Upper lobe of right lung (tissue), 1 donor: ENCODE results near the gene OR52E4. TPM values are rescaled to one million over a fixed set of nuclear protein-coding genes. Genes with fewer than 3 reads are reported as not detected.

Source experiments
- ATAC-seq: fragments of 200-7000 bp; cut with Tn5 transposase; one replicate; pipeline ENCODE4 v1.9.1; 2020; ENCODE audit warnings: mild to moderate bottlenecking, moderate library complexity
- DNase-seq: peaks from one replicate; pipeline ENCODE4 v3.0.0-alpha.2; 2020
- H3K27ac ChIP-seq: fragments of 200-600 bp; one replicate; pipeline ENCODE4 v1.8.0; 2022
- H3K27me3 ChIP-seq: fragments of 200-600 bp; one replicate; pipeline ENCODE4 v1.8.0; 2022; ENCODE audit warnings: mild to moderate bottlenecking
- H3K36me3 ChIP-seq: fragments of 200-600 bp; one replicate; pipeline ENCODE4 v1.8.0; 2022
- H3K4me1 ChIP-seq: fragments of 200-600 bp; one replicate; pipeline ENCODE4 v1.8.0; 2022
- H3K4me3 ChIP-seq: fragments of 200-600 bp; one replicate; pipeline ENCODE4 v1.8.0; 2022; ENCODE audit warnings: mild to moderate bottlenecking
- H3K9me3 ChIP-seq: fragments of 200-600 bp; one replicate; pipeline ENCODE4 v1.8.0; 2022
- CTCF ChIP-seq: fragments of 200-600 bp; IDR thresholded peaks from one replicate; pipeline ENCODE4 v1.8.0; 2022; ENCODE audit warnings: antibody characterized with exemption
- intact Hi-C: fragments of 100-400 bp; cut with DNase I; formaldehyde crosslinking; loops from one replicate; pipeline ENCODE4 v1.11.0; 2022
- total RNA-seq: library from RNA; stranded (reverse); fragmentation: NEBNext Ultra II Directional; extraction: Animal tissue kit (Norgen Biotek cat#: 25700); gene quantifications from one replicate; pipeline ENCODE4 v1.2.1, GENCODE V29; 2021
- donor health status: DM: no; HTN: yes; CAD: no; lungs with severe emphysema.

Gene OR52E4
- total RNA-seq, 1 donor from 2014 or later = not detected

DNA sequence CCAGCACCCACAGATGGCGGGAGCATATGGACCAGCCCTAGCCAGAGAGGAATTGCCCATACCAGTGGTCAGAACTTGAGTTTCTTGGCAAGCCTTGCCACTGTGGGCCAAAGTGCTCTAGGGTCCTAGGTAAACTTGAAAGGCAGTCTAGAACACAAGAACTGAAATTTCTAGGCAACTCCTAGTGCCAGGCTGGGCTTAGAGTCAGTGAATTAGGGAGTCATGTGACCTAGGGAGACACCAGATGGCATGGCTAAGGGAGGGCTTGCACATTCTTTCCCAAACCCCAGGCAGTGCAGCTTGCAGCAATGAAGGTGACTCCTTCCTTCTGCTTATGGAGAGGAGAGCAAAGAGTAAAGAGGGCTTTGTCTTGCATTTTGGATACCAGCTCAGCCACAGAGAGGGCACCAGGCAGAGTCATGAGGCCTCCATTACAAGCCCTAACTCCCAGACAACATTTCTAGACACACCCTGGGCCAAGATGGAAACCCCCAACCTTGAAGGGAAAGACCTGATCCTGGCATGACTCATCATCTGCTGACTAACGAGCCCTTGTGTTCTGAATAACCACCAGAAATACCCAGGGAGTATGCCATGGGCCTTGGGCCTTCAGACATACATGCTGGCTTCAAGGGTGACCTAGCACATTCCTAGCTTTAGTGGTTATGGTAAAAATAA, 42.5 kb downstream of the OR52E4 start:
- Histone ChIP-seq H3K4me3 (no peak overlapping the region), H3K9me3 (no peaks in the 10 kb centered on the region), H3K4me1 (no peaks in the 10 kb centered on the region), H3K27me3 (no peaks in the 10 kb centered on the region), H3K36me3 (no peaks in the 10 kb centered on the region), H3K27ac (no peak overlapping the region)
- TF ChIP-seq CTCF = no peak
- DNase-seq (no peak), ATAC-seq (no peak)
- intact Hi-C loops = no loop called here

- H3K4me1 ChIP-seq = no peaks in the 10 kb centered on the region
- no peaks in the 10 kb centered on the region for H3K9me3 ChIP-seq
- H3K27me3 ChIP-seq = no peaks in the 10 kb centered on the region
- ATAC-seq = no peak
- no peak overlapping the region for H3K27ac ChIP-seq
- no peak for TF ChIP-seq CTCF
- no peak overlapping the region for H3K4me3 ChIP-seq
- intact Hi-C loops = no loop called here
- no peaks in the 10 kb centered on the region for H3K36me3 ChIP-seq
- no peak for DNase-seq
These were observed 43.0 kb downstream of the OR52E4 start for GRCh38 chr11:5923427-5923776.

DNA sequence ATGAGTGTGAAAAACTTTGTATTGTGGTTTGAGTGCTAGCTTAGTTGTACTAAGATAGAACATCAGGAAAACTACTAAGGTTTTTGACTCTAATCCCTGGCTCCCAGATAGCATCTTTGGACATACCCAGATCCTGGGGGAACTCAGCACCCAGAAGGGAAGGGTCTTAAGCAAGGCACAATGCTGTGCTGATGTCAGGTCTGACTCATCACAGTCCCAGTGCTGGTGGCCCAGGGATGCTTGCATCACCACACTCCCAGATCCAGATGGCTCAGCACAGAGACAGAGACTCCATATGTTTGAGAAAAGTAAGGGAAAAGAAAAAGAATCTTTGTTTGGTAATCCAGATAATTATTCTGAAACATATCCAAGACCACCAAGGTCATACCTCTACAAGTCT, 43.4 kb downstream of the OR52E4 start:
- Histone ChIP-seq H3K27me3 (no peaks in the 10 kb centered on the region), H3K4me1 (no peaks in the 10 kb centered on the region), H3K36me3 (no peaks in the 10 kb centered on the region), H3K27ac (no peak overlapping the region), H3K9me3 (no peaks in the 10 kb centered on the region), H3K4me3 (no peak overlapping the region)
- intact Hi-C loops = no loop called here
- no peak for ATAC-seq
- no peak for DNase-seq
- no peak for TF ChIP-seq CTCF

DNA sequence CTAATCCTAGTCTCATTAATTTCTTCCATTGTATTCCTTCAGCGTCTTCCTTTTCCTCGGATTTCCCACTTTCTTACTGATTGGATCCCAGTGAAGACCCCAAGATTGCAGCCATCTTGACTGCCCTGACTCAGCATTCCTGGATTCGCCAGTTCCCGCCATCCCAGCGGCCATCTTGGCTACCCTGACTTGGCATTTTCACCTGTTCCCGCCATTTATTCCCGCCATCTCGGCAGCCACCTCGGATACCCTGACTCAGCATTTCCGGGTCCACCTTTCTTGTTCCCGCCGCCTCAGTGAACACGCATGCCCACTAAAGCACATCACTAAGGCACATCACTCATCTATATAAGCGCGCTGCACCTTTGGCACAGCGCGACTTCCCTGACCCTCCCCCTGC, 47.8 kb downstream of the OR52E4 start:
- Histone ChIP-seq H3K36me3 (no peaks in the 10 kb centered on the region), H3K4me3 (no peak overlapping the region), H3K9me3 (no peaks in the 10 kb centered on the region), H3K4me1 (no peaks in the 10 kb centered on the region), H3K27ac (no peak overlapping the region), H3K27me3 (no peaks in the 10 kb centered on the region)
- TF ChIP-seq CTCF = no peak
- intact Hi-C loops = no loop called here
- DNase-seq = no peak
- ATAC-seq = no peak

GRCh38 chr11:5928811-5929210, 48.4 kb downstream of the OR52E4 start:
- ATAC-seq = no peak
- DNase-seq = no peak
- no peaks in the 10 kb centered on the region for H3K36me3 ChIP-seq
- intact Hi-C loops = no loop called here
- H3K9me3 ChIP-seq = no peaks in the 10 kb centered on the region
- H3K27ac ChIP-seq = no peak overlapping the region
- H3K4me3 ChIP-seq = no peak overlapping the region
- H3K27me3 ChIP-seq = no peaks in the 10 kb centered on the region
- no peak for TF ChIP-seq CTCF
- H3K4me1 ChIP-seq = no peaks in the 10 kb centered on the region
